H1 (cell line): ENCODE measurements around the gene LIPA. TPM values are rescaled to one million over a fixed set of nuclear protein-coding genes. Genes with fewer than 3 reads are reported as not detected.

ENCODE experiments used
- CTCF ChIA-PET: fragments of 300-600 bp; sonication (Branson Sonifier 250); formaldehyde crosslinking; loops from one replicate; lab custom pipeline; 2021; ENCODE audit not compliant: partially characterized antibody; lab: Charles Lee
- POLR2A ChIA-PET: fragments of 300-600 bp; sonication (Branson Sonifier 250); formaldehyde crosslinking; loops from one replicate; lab custom pipeline; 2021; ENCODE audit warnings: inconsistent platforms; ENCODE audit not compliant: partially characterized antibody; lab: Charles Lee
- DNase-seq, 2 experiments: peaks; one replicate each; pipeline versions ENCODE4 v3.0.0 to v3.0.0-alpha.2; 2010 to 2022; ENCODE audit warnings: low spot score in 2 of 2, low read depth in 1 of 2, mixed read lengths in 1 of 2
- FAIRE-seq: peaks from 2 replicates; lab custom pipeline; 2011; peaks lifted over from hg19 to GRCh38; lab: Jason Lieb, UNC
- H2AFZ ChIP-seq: 2 replicates; pipeline ENCODE4 v1.8.1; 2012; ENCODE audit warnings: low read length, inconsistent platforms
- H2AK5ac ChIP-seq: 2 replicates; pipeline ENCODE4 v1.6.1; 2013; ENCODE audit warnings: low read depth, low read length
- H2BK120ac ChIP-seq: replicated peaks from 2 replicates; pipeline ENCODE3; 2013; ENCODE audit warnings: low read depth, low read length, inconsistent platforms
- H2BK12ac ChIP-seq: 2 replicates; pipeline ENCODE4 v1.6.1; 2013; ENCODE audit warnings: low read depth, low read length
- H2BK15ac ChIP-seq: 2 replicates; pipeline ENCODE4 v1.6.1; 2013; ENCODE audit warnings: low read length
- H2BK20ac ChIP-seq: 2 replicates; pipeline ENCODE4 v1.6.1; 2013; ENCODE audit warnings: low read length
- H2BK5ac ChIP-seq: 2 replicates; pipeline ENCODE4 v1.6.1; 2013; ENCODE audit warnings: low read depth, low read length
- H3K14ac ChIP-seq: 2 replicates; pipeline ENCODE4 v1.6.1; 2013; ENCODE audit warnings: inconsistent platforms; ENCODE audit not compliant: insufficient read length
- H3K18ac ChIP-seq: 2 replicates; pipeline ENCODE4 v1.6.1; 2013; ENCODE audit warnings: low read length; ENCODE audit errors: extremely low read depth
- H3K23ac ChIP-seq: 2 replicates; pipeline ENCODE4 v1.6.1; 2013; ENCODE audit warnings: inconsistent platforms; ENCODE audit not compliant: insufficient read length
- H3K23me2 ChIP-seq: 2 replicates; pipeline ENCODE4 v1.6.1; 2013; ENCODE audit warnings: low read depth, low read length
- H3K27ac ChIP-seq: 2 replicates; pipeline ENCODE4 v1.6.1; 2011; ENCODE audit warnings: low read depth, low read length, inconsistent platforms
- H3K27me3 ChIP-seq, 4 experiments: replicated peaks in 1 of 4; 1 replicate in 1 of 4; 2 replicates in 3 of 4; pipeline versions ENCODE4 v1.6.1 to v1.8.1; 2011 to 2013; ENCODE audit warnings: low read length in 3 of 4, mild to moderate bottlenecking in 3 of 4, inconsistent platforms in 2 of 4, mixed read lengths in 2 of 4, moderate library complexity in 1 of 4; ENCODE audit not compliant: control insufficient read depth in 3 of 4, insufficient read depth in 3 of 4; ENCODE audit errors: extremely low read depth in 1 of 4
- H3K36me3 ChIP-seq, 4 experiments: 2 replicates each; pipeline versions ENCODE4 v1.6.1 to v1.8.1; 2011 to 2013; ENCODE audit warnings: mild to moderate bottlenecking in 4 of 4, low read length in 3 of 4, moderate library complexity in 2 of 4, control low read depth in 1 of 4, inconsistent platforms in 1 of 4; ENCODE audit not compliant: insufficient read depth in 4 of 4, control insufficient read depth in 2 of 4
- H3K4ac ChIP-seq: replicated peaks from 2 replicates; pipeline ENCODE3; 2013; ENCODE audit warnings: low read length, low read depth, mixed read lengths, inconsistent platforms; ENCODE audit not compliant: insufficient read length
- H3K4me1 ChIP-seq, 4 experiments: replicated peaks in 1 of 4; 1 replicate in 1 of 4; 2 replicates in 3 of 4; pipeline versions ENCODE4 v1.6.1 to v1.8.1; 2011 to 2013; ENCODE audit warnings: low read length in 3 of 4, inconsistent platforms in 2 of 4, mixed read lengths in 1 of 4; ENCODE audit not compliant: insufficient read depth in 4 of 4, control insufficient read depth in 3 of 4
- H3K4me2 ChIP-seq, 2 experiments: 2 replicates each; pipeline versions ENCODE4 v1.6.1 to v1.8.1; 2011 to 2013; ENCODE audit warnings: low read depth in 2 of 2, low read length in 2 of 2, control low read depth in 1 of 2, inconsistent platforms in 1 of 2, mild to moderate bottlenecking in 1 of 2; ENCODE audit not compliant: insufficient read depth in 1 of 2
- H3K4me3 ChIP-seq, 4 experiments: fragments of 200-600, 300-600 bp in 1 of 4; sonication (generic), shearing (Covaris generic), sonication (Bioruptor Twin) in 1 of 4; 2 replicates each; pipeline versions ENCODE4 v1.5.1 to v1.8.1; 2011 to 2016; ENCODE audit warnings: low read length in 4 of 4, low read depth in 3 of 4, control low read depth in 2 of 4, inconsistent platforms in 2 of 4, mild to moderate bottlenecking in 2 of 4, mixed read lengths in 1 of 4, moderate library complexity in 1 of 4; ENCODE audit not compliant: insufficient read depth in 2 of 4; ENCODE audit errors: extremely low read depth in 1 of 4
- H3K56ac ChIP-seq: replicated peaks from 2 replicates; pipeline ENCODE3; 2013; ENCODE audit warnings: low read depth, mild to moderate bottlenecking, mixed read lengths, low read length, inconsistent platforms; ENCODE audit not compliant: insufficient read length
- H3K79me1 ChIP-seq: 2 replicates; pipeline ENCODE4 v1.6.1; 2013; ENCODE audit warnings: low read depth, low read length, control low read depth
- H3K79me2 ChIP-seq, 2 experiments: 2 replicates each; pipeline versions ENCODE4 v1.6.1 to v1.8.1; 2012 to 2013; ENCODE audit warnings: low read length in 2 of 2, mild to moderate bottlenecking in 2 of 2, inconsistent platforms in 1 of 2; ENCODE audit not compliant: insufficient read depth in 2 of 2, control insufficient read depth in 1 of 2
- H3K9ac ChIP-seq, 4 experiments: replicated peaks in 1 of 4; 1 replicate in 1 of 4; 2 replicates in 3 of 4; pipeline versions ENCODE4 v1.6.1 to v1.8.1; 2011 to 2013; ENCODE audit warnings: low read depth in 3 of 4, low read length in 3 of 4, control low read depth in 2 of 4, mild to moderate bottlenecking in 2 of 4, moderate library complexity in 2 of 4, inconsistent platforms in 1 of 4; ENCODE audit errors: extremely low read depth in 1 of 4
- H3K9me3 ChIP-seq, 2 experiments: 2 replicates each; pipeline versions ENCODE4 v1.6.1 to v1.8.1; 2012 to 2013; ENCODE audit warnings: mild to moderate bottlenecking in 2 of 2, moderate library complexity in 2 of 2, control low read depth in 1 of 2, inconsistent platforms in 1 of 2, low read depth in 1 of 2, low read length in 1 of 2, mixed read lengths in 1 of 2; ENCODE audit not compliant: insufficient read depth in 2 of 2
- H4K20me1 ChIP-seq, 2 experiments: replicated peaks in 1 of 2; 2 replicates each; pipeline versions ENCODE3 to v1.8.1; 2011 to 2013; ENCODE audit warnings: inconsistent platforms in 2 of 2, low read length in 2 of 2, mild to moderate bottlenecking in 1 of 2; ENCODE audit not compliant: insufficient read depth in 2 of 2, control insufficient read depth in 1 of 2
- H4K5ac ChIP-seq: 2 replicates; pipeline ENCODE4 v1.6.1; 2013; ENCODE audit warnings: low read length, low read depth, mixed read lengths, inconsistent platforms; ENCODE audit not compliant: insufficient read length
- H4K8ac ChIP-seq: 2 replicates; pipeline ENCODE4 v1.8.0; 2013; ENCODE audit warnings: mild to moderate bottlenecking, moderate library complexity, low read length, inconsistent platforms; ENCODE audit not compliant: insufficient read depth; ENCODE audit errors: extremely low read depth
- H4K91ac ChIP-seq: replicated peaks from 2 replicates; pipeline ENCODE3; 2013; ENCODE audit warnings: low read length, mixed read lengths, inconsistent platforms; ENCODE audit not compliant: insufficient read length
- RFX5 ChIP-seq: IDR thresholded peaks from 2 replicates; pipeline ENCODE4 v1.6.1; 2011; ENCODE audit warnings: low read depth, low read length, improper control_type of control experiment, borderline replicate concordance
- SUZ12 ChIP-seq: fragments of 200-600 bp; sonication (generic); IDR thresholded peaks from 2 replicates; pipeline ENCODE4 v1.6.1; 2012; ENCODE audit warnings: mild to moderate bottlenecking, inconsistent platforms, low read length, moderate library complexity, mixed read lengths
- WGBS, 2 experiments: shearing (Covaris generic) in 1 of 2; methylation state at CpG; one replicate each; pipeline versions ENCODE4 v1.1.6 to v1.1.7; 2013 to 2015; ENCODE audit warnings: low lambda C conversion rate in 2 of 2, mixed read lengths in 2 of 2, inconsistent platforms in 1 of 2, low coverage in 1 of 2, missing lambda C conversion rate in 1 of 2; ENCODE audit not compliant: insufficient replicate concordance in 2 of 2, insufficient coverage in 1 of 2, insufficient read length in 1 of 2; ENCODE audit errors: extremely low coverage in 1 of 2, missing lambda C conversion rate in 1 of 2; 5-methylcytosine and 5-hydroxymethylcytosine counted together
- polyA plus RNA-seq, 7 experiments: library from polyadenylated mRNA; depleted of rRNA in 3 of 7; stranded (reverse) in 5 of 7; unstranded in 2 of 7; fragments of >200 nt in 5 of 7; fragments of 200-250 nt in 2 of 7; gene quantifications; 1 replicate in 5 of 7; 2 replicates in 1 of 7; 4 replicates in 1 of 7; pipeline versions ENCODE4 v1.2.1 to v1.2.3, GENCODE V29; 2011 to 2013; ENCODE audit warnings: missing spikeins in 2 of 7, mixed read lengths in 2 of 7
- total RNA-seq: library from RNA; stranded (reverse); fragmentation: NEBNext Ultra II Directional; extraction: Animal tissue kit (Norgen Biotek cat#: 25700); gene quantifications from 2 replicates; pipeline ENCODE4 v1.2.1, GENCODE V29; 2021

LIPA gene
- total and polyA plus RNA-seq, 2 of the 8 experiments (the other 6 are each of a cell fraction or from before 2014, with no cell fraction given), result 18.1 to 32.4 TPM

DNA sequence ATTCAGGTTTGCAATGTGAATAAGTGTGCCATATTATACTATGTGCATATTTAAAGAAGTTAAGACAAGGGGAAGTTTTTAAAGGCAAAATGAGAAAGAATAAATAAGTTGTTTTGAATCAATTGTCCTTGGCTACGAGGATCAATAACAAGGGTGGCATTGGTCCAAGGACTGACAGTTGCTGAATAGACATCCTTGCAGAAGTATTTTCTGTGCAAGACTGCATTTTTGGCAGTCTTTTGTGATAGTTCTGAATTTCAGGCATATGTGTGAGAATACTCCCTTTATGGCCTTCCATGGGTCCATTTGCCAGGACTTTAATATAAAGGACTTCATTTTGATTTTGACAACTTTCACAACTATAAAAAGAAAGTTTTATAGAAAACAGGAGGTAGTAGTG lies 5.4 kb upstream of the LIPA start:
- Histone ChIP-seq H3K23me2 (no peaks in the 10 kb centered on the region), H3K36me3 (no peaks in the 10 kb centered on the region), H4K5ac (no peak overlapping the region), H2AFZ (no peak overlapping the region), H3K56ac (no peak overlapping the region), H2BK120ac (no peak overlapping the region), H4K91ac (no peak overlapping the region), H3K9ac (no peak overlapping the region), H3K4me3 (no peak overlapping the region), H3K4me2 (no peak overlapping the region), H4K20me1 (no peaks in the 10 kb centered on the region), H3K4me1 (peaks cover 0 to 9% (median 4%) of the 10 kb centered on the region in 4 experiments; a peak in 5 of 7 replicates), H3K18ac (no peak overlapping the region), H2AK5ac (no peak overlapping the region), H3K79me2 (no peaks in the 10 kb centered on the region), H3K27ac (no peak overlapping the region), H4K8ac (no peak overlapping the region), H3K4ac (no peak overlapping the region), H2BK12ac (no peak overlapping the region), H3K23ac (no peak overlapping the region), H3K79me1 (no peaks in the 10 kb centered on the region), H2BK20ac (no peak overlapping the region), H3K9me3 (peaks cover 9 to 16% of the 10 kb centered on the region in 2 experiments), H3K27me3 (no peaks in the 10 kb centered on the region), H2BK5ac (no peak overlapping the region), H3K14ac (no peak overlapping the region), H2BK15ac (no peak overlapping the region)
- WGBS, 2 experiments, result 95% methylated on average over 1 of the region's 1 CpG; no CpG with 5 or more reads in 1 of the 2 experiments
- DNase-seq (no peak), FAIRE-seq (no peak)
- CTCF ChIA-PET, result interaction anchor here (1.3 kb wide), 1 partner anchor 167 kb away, joined by 3 read pairs; no protein-coding TSS in a partner anchor
- POLR2A ChIA-PET, result no interaction called here
- no peak for TF ChIP-seq SUZ12
- no peak for TF ChIP-seq RFX5
